ENCODE measurements around the gene DRAM2.
"Not testable (repeated sequence)": the region's sequence is repeated elsewhere in the genome, so short reads cannot be mapped to it uniquely, and the experiment has no call there.

Gene DRAM2

DNA sequence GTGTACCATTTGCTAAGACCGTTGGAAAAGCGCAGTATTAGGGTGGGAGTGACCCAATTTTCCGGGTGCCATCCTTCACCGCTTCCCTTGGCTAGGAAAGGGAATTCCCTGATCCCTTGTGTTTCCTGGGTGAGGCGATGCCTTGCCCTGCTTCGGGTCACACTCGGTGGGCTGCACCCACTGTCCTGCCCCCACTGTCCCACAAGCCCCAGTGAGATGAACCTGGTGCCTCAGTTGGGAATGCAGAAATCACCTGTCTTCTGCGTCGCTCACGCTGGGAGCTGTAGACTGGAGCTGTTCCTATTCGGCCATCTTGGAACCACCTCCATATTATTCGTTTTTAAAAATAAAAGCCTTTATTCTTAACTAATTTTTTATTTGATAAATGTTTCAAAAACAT lies 60.6 kb downstream of the DRAM2 start:
- not testable (repeated sequence) for DNase-seq

DNA sequence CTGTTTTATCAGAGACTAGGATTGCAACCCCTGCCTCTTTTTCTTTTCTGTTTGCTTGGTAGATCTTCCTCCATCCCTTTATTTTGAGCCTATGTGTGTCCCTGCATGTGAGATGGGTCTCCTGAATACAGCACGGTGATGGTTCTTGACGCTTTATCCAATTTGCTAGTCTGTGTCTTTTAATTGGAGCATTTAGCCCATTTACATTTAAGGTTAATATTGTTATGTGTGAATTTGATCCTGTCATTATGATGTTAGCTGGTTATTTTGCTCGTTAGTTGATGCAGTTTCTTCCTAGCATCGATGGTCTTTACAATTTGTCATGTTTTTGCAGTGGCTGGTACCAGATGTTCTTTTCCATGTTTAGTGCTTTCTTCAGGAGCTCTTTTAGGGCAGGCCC lies 62.6 kb downstream of the DRAM2 start:
- DNase-seq, result not testable (repeated sequence)

Measured in fibroblast of skin of abdomen (primary cell).